GM23338 (cell line): ENCODE measurements around the gene SMG1.

Experiments used
- EZH2 ChIP-seq: fragments of 200-600 bp; sonication (generic); IDR thresholded peaks from one replicate; pipeline ENCODE4 v1.8.0; 2017; ENCODE audit warnings: antibody characterized with exemption, mild to moderate bottlenecking, low read depth; ENCODE audit not compliant: unreplicated experiment
- POLR2AphosphoS5 ChIP-seq: IDR thresholded peaks from 2 replicates; pipeline ENCODE4 v1.6.1; 2016; ENCODE audit warnings: antibody characterized with exemption, low read depth
- TF ChIP-seq, protein P1 (sequence below), 2 experiments: fragments of 200-600 bp in 1 of 2; sonication (generic) in 1 of 2; conservative IDR thresholded peaks; 2 replicates each; pipeline versions ENCODE4 v1.5.1 to v1.6.1; 2016 to 2017; ENCODE audit warnings: antibody characterized with exemption in 2 of 2, low read depth in 2 of 2, mild to moderate bottlenecking in 2 of 2, moderate library complexity in 1 of 2

DNA sequence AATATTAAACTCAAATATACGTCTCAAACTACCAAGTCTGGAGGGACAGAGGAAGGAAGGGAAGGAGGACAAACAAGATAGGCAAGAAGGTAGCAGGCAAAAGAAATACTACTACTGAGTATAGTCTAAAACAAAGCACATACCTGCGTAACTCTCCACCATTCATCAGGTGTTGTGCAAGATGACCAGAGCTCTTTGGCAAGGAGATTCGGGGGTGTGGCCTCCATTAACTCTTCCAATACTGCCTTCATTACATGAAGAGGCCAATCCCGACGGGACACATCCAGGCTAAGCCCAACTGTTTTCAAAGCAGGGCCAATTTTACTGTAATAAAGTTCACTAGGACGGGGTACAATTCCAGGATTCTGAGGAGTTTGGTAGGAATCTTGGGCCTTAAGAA, 86.7 kb downstream of the SMG1 start:
- TF ChIP-seq, protein P1, sequence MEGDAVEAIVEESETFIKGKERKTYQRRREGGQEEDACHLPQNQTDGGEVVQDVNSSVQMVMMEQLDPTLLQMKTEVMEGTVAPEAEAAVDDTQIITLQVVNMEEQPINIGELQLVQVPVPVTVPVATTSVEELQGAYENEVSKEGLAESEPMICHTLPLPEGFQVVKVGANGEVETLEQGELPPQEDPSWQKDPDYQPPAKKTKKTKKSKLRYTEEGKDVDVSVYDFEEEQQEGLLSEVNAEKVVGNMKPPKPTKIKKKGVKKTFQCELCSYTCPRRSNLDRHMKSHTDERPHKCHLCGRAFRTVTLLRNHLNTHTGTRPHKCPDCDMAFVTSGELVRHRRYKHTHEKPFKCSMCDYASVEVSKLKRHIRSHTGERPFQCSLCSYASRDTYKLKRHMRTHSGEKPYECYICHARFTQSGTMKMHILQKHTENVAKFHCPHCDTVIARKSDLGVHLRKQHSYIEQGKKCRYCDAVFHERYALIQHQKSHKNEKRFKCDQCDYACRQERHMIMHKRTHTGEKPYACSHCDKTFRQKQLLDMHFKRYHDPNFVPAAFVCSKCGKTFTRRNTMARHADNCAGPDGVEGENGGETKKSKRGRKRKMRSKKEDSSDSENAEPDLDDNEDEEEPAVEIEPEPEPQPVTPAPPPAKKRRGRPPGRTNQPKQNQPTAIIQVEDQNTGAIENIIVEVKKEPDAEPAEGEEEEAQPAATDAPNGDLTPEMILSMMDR (conservative IDR thresholded peaks at IDR 0.05; ENCODE audit: low read depth in 2 of 2) = no peak
- no peak for TF ChIP-seq EZH2
- TF ChIP-seq POLR2AphosphoS5 = no peak
